ENCODE results near the gene TRAPPC2. TPM values are rescaled to one million over a fixed set of nuclear protein-coding genes. Genes with fewer than 3 reads are reported as not detected.

TRAPPC2 gene
- total RNA-seq, 1 experiment from 2014 or later: 20.8 TPM

DNA sequence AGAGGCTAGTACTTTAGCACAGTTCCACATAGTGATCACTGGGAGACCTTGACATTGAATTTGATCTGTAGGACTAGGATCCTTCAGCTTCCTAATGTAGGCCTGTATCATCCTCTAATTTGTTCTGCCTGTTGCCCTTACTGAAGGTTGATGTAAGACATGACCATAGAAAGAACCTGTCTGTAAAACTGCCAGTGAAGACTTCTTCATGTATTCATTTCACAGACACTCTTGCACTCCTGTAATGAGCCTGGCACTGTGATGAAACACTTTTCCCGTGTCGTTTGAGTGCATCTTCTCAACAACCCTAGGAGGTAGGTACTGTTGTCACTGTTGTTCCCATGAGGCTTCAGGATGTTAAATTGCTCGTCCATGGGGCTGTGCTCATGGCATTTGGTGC is 30.8 kb downstream of the TRAPPC2 start:
- intact Hi-C loops (cut with micrococcal nuclease; ENCODE audit: unreplicated experiment): no loop called here
- BruUV-seq (replicated peaks): no TSS peak

DNA sequence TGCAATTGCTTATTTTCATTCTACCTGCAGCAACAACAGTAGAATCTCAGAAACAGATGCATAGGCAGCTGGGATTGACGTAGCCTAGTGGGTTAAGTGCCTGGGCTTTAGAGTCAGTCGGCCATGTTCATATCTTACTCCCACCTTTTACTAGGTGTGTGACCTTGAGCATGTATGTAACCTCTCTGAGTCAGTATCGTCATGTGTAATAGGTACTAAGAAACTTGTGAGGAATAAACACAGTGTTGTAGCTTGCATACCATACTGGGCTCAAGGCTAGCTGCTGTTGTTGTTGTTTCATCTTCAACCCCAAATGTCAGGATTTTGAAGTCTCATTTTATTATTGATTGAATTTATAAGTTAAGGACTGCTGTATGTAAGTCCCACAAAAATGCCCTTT is 31.3 kb downstream of the TRAPPC2 start:
- no TSS peak for BruUV-seq (replicated peaks)

More for the DNA sequence above, 30.8 kb downstream of the TRAPPC2 start:
- Mint-ChIP-seq H3K9me3 (ENCODE audit: low read depth, unreplicated experiment) (no peaks in the 10 kb centered on the region), H3K4me1 (ENCODE audit: low read depth, unreplicated experiment) (peaks cover 40% of the 10 kb centered on the region), H3K36me3 (ENCODE audit: insufficient read depth, unreplicated experiment) (peaks cover 27% of the 10 kb centered on the region), H3K27ac (ENCODE audit: unreplicated experiment) (no peak overlapping the region), H3K4me3 (ENCODE audit: low read depth, unreplicated experiment) (no peak overlapping the region), H3K27me3 (ENCODE audit: unreplicated experiment) (no peaks in the 10 kb centered on the region)
- TF ChIP-seq, protein P1, sequence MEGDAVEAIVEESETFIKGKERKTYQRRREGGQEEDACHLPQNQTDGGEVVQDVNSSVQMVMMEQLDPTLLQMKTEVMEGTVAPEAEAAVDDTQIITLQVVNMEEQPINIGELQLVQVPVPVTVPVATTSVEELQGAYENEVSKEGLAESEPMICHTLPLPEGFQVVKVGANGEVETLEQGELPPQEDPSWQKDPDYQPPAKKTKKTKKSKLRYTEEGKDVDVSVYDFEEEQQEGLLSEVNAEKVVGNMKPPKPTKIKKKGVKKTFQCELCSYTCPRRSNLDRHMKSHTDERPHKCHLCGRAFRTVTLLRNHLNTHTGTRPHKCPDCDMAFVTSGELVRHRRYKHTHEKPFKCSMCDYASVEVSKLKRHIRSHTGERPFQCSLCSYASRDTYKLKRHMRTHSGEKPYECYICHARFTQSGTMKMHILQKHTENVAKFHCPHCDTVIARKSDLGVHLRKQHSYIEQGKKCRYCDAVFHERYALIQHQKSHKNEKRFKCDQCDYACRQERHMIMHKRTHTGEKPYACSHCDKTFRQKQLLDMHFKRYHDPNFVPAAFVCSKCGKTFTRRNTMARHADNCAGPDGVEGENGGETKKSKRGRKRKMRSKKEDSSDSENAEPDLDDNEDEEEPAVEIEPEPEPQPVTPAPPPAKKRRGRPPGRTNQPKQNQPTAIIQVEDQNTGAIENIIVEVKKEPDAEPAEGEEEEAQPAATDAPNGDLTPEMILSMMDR (IDR thresholded peaks at IDR 0.05; ENCODE audit: unreplicated experiment): no peak
- DNase-seq: no peak
- CTCF ChIA-PET: no interaction called here

DNA sequence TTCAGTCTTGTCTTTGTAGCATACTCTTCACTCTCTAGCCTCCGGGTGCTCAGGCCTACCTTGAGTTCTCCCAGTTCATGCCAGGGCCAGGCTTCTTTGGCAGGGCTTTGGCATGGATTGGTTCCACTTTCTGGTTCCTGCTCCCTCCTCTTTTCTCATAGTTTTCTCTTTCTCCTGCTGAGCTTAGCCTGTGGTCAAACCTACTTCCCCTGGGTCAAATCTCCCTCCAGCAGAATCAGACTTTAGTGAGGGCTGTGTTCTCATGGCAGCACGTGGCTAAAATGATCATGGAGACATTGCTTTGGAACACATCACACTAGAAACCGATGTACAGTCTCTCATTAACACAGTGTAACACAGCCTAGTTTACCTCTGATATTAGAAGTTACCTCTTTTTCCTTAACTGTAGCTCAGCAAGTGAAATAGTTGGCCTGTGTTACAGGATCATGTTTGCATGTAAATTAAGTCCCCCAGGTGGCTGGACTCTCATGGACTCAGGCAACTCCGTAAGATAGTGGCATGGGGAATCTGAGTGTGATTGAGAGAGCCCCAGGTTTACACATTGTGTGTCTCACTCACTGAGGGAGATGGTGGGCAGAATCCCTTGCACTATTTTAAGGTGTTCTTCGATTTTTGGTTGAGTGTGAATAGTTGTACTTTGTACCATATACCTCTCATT is 32.2 kb downstream of the TRAPPC2 start:
- no TSS peak for BruUV-seq (replicated peaks)
- no peaks in the 10 kb centered on the region for H3K27me3 Mint-ChIP-seq (ENCODE audit: unreplicated experiment)
- peaks cover 47% of the 10 kb centered on the region for H3K4me1 Mint-ChIP-seq (ENCODE audit: low read depth, unreplicated experiment)
- H3K9me3 Mint-ChIP-seq (ENCODE audit: low read depth, unreplicated experiment): no peaks in the 10 kb centered on the region
- intact Hi-C loops (cut with micrococcal nuclease; ENCODE audit: unreplicated experiment): no loop called here
- H3K4me3 Mint-ChIP-seq (ENCODE audit: low read depth, unreplicated experiment): no peak overlapping the region
- H3K27ac Mint-ChIP-seq (ENCODE audit: unreplicated experiment): no peak overlapping the region
- CTCF ChIA-PET: no interaction called here
- DNase-seq: no peak
- peaks cover 27% of the 10 kb centered on the region for H3K36me3 Mint-ChIP-seq (ENCODE audit: insufficient read depth, unreplicated experiment)
- TF ChIP-seq, protein P1 (IDR thresholded peaks at IDR 0.05; ENCODE audit: unreplicated experiment): no peak

More for the DNA sequence above, 31.3 kb downstream of the TRAPPC2 start:
- CTCF ChIA-PET: no interaction called here
- Mint-ChIP-seq H3K27me3 (ENCODE audit: unreplicated experiment) (no peaks in the 10 kb centered on the region), H3K9me3 (ENCODE audit: low read depth, unreplicated experiment) (no peaks in the 10 kb centered on the region), H3K4me3 (ENCODE audit: low read depth, unreplicated experiment) (no peak overlapping the region), H3K27ac (ENCODE audit: unreplicated experiment) (no peak overlapping the region), H3K36me3 (ENCODE audit: insufficient read depth, unreplicated experiment) (peaks cover 27% of the 10 kb centered on the region), H3K4me1 (ENCODE audit: low read depth, unreplicated experiment) (peaks cover 43% of the 10 kb centered on the region)
- intact Hi-C loops (cut with micrococcal nuclease; ENCODE audit: unreplicated experiment): no loop called here
- TF ChIP-seq, protein P1 (IDR thresholded peaks at IDR 0.05; ENCODE audit: unreplicated experiment): no peak
- no peak for DNase-seq

DNA sequence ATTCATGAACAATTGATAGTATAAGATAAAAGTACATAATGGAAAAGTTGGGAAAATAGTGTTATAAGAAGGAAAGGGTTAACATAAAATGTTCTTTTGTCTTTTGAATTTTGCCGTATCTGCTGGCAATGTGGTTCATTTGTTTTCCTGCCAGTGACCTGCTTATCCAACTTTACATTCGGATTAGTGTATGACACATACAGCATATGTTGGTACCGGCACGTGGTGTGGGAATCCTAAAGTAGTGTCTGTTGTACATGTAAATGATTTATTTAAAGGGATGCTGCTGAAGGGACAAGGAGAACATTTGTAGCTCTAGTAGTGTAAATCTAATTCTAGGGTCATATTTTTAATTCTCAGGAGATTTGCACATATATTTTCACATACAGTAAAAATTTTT is 34.0 kb downstream of the TRAPPC2 start:
- Mint-ChIP-seq H3K9me3 (ENCODE audit: low read depth, unreplicated experiment) (no peaks in the 10 kb centered on the region), H3K27ac (ENCODE audit: unreplicated experiment) (no peak overlapping the region), H3K4me1 (ENCODE audit: low read depth, unreplicated experiment) (peaks cover 53% of the 10 kb centered on the region), H3K36me3 (ENCODE audit: insufficient read depth, unreplicated experiment) (peaks cover 18% of the 10 kb centered on the region), H3K4me3 (ENCODE audit: low read depth, unreplicated experiment) (no peak overlapping the region), H3K27me3 (ENCODE audit: unreplicated experiment) (no peaks in the 10 kb centered on the region)
- no TSS peak for BruUV-seq (replicated peaks)
- CTCF ChIA-PET: no interaction called here
- no peak for DNase-seq
- TF ChIP-seq, protein P1 (IDR thresholded peaks at IDR 0.05; ENCODE audit: unreplicated experiment): no peak
- intact Hi-C loops (cut with micrococcal nuclease; ENCODE audit: unreplicated experiment): no loop called here

Data from Calu3 (cell line).